C4-2B (cell line): ENCODE results near the gene ZNF860.
"Not testable (repeated sequence)": the region's sequence is repeated elsewhere in the genome, so short reads cannot be mapped to it uniquely, and the experiment has no call there.

Experiments used
- H3K27ac ChIP-seq: fragments of 450-650 bp; 2 replicates; pipeline ENCODE4 v1.5.1; 2017
- ZFX ChIP-seq: fragments of 450-650 bp; IDR thresholded peaks from 2 replicates; pipeline ENCODE4 v1.6.1; 2017
- TF ChIP-seq, protein P1 (sequence below): fragments of 450-650 bp; conservative IDR thresholded peaks from 2 replicates; pipeline ENCODE4 v1.5.1; 2017; ENCODE audit warnings: mild to moderate bottlenecking

The ZNF860 gene

DNA sequence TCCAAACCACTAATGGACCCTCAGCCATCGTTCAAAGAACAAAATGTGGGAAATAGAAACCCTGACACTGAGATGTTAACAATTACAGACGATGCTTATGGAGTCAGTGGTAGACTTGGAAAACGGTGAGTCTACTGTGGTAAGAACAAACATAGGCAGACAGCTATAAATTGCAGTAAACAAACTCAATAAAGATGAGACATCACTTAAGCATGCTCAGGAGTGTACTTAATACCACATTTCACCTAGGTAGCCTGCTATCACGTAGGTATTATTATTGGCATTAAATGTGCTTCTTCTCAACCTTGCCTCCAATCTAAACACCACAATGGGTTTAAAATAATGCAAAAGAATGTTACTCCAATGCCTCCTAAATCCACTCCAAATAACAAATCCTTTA lies 3.0 kb upstream of the ZNF860 start:
- TF ChIP-seq ZFX, result no peak
- TF ChIP-seq, protein P1, sequence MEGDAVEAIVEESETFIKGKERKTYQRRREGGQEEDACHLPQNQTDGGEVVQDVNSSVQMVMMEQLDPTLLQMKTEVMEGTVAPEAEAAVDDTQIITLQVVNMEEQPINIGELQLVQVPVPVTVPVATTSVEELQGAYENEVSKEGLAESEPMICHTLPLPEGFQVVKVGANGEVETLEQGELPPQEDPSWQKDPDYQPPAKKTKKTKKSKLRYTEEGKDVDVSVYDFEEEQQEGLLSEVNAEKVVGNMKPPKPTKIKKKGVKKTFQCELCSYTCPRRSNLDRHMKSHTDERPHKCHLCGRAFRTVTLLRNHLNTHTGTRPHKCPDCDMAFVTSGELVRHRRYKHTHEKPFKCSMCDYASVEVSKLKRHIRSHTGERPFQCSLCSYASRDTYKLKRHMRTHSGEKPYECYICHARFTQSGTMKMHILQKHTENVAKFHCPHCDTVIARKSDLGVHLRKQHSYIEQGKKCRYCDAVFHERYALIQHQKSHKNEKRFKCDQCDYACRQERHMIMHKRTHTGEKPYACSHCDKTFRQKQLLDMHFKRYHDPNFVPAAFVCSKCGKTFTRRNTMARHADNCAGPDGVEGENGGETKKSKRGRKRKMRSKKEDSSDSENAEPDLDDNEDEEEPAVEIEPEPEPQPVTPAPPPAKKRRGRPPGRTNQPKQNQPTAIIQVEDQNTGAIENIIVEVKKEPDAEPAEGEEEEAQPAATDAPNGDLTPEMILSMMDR, result no peak
- no peak overlapping the region for H3K27ac ChIP-seq

DNA sequence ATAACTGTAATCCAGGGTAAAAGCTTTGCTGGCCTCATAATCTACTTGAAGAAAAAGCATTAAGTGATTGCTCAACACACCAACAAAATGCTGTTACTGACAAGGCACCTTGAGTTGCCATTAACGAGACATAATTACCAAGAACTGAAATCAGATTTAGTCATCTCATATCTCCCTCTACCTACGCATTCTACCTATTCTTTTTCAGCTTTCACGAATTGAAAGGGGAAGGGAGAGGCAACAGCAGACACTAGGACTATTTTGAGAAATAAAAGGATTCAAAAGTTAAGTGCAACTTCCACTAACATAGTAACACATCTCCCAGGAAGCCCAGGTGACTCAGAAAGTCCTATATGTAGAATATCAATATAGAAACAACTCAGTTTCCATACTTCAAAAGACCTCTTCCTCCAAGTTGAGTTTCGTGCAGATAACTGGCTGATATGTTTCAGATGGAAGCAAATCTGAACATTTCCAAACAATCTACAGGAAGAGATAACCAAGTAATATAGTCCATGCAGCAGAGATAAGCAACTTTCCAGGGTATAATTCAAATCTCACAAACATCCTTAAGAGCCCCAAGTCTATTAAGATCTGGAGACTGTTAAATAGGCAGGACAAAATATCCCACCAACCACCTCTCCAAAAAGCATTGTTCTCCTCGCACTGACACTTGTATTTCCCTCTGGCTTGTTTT lies 2.4 kb upstream of the ZNF860 start:
- TF ChIP-seq, protein P1, result no peak
- H3K27ac ChIP-seq, result no peak overlapping the region

DNA sequence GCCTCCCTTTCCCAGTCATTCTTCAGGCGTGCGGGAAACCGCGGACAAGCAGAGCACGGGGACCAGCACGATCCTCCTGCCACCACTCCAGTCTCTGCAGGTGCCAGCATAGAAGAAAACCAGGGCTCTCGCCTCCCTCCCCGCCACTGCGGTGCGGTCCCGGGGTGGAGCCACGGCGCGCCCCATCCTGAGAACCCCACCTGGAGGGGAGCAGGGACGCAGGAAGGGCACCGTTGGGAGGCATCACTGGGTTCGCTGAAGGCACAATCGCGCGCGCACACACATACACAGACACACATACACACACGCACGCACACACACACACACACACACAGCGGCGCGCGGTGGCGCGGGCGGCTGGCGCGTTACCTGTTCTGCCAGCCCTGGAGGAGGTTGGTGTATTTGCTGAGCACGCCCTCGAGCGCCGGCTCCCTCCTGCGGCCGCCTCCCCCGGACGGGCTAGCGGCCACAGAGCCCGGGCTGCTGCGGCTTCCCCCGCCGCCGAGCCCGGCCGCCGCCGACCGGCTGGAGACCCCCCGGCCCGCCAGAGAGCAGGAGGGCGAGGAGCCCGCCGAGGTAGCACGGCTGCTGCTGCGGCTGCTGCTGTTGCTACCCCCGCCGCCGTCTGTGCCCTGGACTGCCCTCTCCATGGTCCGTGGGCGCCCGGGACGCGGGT lies 882 bp upstream of the ZNF860 start:
- TF ChIP-seq ZFX, result no peak
- TF ChIP-seq, protein P1, result peak; percentile 31
- H3K27ac ChIP-seq, result peak overlapping the region; percentile 62

DNA sequence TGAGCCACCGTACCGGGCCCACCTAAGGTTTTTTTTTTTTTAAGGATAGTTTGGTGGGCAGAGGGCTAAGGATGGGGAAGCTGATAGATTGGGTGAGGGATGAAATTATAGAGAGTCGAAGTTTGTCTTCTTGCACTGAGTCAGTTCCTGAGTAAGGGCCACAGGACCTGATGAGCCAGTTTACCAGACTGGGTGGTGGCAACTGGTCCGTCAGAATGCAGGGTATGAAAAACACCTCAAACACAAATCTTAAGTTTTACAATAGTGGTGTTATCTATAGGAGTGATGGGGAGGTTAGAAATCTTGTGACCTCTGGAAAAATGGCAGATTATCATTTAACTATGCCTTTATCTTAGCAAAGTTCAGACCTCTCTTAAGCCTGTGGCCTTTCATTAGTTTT lies 2.8 kb downstream of the ZNF860 start:
- TF ChIP-seq, protein P1, result no peak
- TF ChIP-seq ZFX, result no peak
- no peak overlapping the region for H3K27ac ChIP-seq

DNA sequence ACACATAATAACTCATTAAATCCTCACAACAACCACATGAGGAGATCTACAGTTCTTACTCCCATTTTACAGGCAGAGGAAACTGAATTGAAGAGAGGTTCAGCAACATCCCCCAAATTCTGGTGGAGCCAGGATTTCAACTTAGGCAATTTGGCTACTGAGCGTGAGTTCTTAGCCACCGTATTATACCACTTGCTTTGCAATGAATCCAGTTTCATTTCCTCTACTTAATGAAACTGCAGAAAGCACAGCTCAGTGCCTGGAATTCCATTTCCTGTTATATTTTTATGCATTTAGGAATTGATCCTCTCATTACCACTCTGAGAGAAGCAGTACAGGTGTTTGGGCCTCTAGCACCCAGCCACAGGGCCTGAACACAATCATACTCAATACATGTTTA lies 4.3 kb downstream of the ZNF860 start:
- TF ChIP-seq ZFX, result no peak

DNA sequence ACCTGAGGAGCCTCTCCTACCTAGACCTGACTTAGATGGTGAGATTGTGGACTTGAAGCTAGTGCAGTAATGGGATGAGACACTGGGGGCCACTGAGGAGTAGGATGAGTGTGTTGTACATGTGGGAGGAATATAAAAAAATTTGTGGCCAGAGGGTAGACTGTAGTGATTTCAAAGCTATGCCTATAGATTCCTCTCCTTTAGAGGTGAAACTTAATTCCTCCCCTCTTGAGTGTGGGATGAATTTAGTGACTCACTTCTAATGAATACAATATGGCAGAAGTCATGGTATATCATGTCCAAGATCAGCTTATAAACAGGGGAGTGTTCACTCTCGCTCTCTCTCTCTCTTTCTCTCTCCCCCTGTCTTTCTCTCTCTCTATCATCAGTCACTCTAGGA lies 6.7 kb downstream of the ZNF860 start:
- H3K27ac ChIP-seq, result no peak overlapping the region
- no peak for TF ChIP-seq ZFX

More for the DNA sequence above, 4.3 kb downstream of the ZNF860 start:
- no peak overlapping the region for H3K27ac ChIP-seq

DNA sequence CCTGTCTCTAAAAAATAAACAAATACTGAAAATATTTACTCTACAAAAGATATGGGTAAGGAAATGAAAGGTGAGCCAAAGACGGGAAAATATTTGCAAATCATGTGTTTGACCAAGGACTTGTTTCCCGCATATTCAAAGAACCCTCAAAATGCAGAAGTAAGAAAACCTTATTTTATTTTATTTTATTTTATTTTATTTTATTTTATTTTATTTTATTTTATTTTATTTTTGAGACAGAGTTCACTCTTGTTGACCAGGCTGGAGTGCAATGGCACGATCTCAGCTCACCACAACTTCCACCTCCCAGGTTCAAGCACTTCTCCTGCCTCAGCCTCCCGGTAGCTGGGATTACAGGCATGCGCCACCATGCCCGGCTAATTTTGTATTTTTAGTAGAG lies 11.4 kb downstream of the ZNF860 start:
- not testable (repeated sequence) for H3K27ac ChIP-seq

DNA sequence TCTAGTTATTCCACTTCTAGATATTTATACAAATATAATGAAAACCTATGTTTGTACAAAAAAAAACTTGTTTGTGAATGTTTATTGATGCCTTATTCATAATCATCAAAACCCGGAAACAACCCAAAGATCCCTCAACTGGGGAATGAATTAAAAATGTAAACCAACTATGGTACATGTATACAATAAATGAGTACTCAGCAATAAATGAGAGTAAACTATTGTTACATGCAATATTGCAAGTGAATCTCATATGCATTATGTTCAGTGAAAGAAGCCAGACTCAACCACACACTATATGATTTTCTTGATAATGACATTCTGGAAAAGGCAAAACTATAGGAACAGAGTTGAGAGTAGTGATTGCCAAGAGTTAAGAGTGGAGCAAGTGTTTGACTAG lies 12.3 kb downstream of the ZNF860 start:
- H3K27ac ChIP-seq, result no peak overlapping the region
- TF ChIP-seq, protein P1, result no peak
- TF ChIP-seq ZFX, result no peak

DNA sequence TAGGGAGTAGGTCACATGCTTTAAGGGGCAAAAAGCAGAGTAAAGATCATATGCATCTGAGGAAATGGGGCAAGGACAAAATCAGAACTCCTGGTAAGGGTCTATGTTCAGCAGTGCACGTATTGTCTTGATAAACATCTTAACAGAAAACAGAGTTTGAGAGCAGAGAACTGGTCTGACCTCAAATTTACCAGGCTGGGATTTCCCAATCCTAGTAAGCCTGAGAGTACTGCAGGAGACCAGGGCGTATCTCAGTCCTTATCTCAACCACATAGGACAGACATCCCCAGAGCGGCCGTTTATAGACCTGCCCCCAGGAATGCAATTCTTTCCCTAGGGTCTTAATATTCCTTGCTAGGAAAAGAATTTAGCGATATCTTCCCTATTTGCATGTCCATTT lies 13.5 kb downstream of the ZNF860 start:
- H3K27ac ChIP-seq, result not testable (repeated sequence)
